ENCODE measurements around the gene C17orf107.
A peak's percentile ranks its signal among the peaks of the same experiment; 100 is the strongest.
"Not testable (repeated sequence)": the region's sequence is repeated elsewhere in the genome, so short reads cannot be mapped to it uniquely, and the experiment has no call there.

C17orf107 gene

DNA sequence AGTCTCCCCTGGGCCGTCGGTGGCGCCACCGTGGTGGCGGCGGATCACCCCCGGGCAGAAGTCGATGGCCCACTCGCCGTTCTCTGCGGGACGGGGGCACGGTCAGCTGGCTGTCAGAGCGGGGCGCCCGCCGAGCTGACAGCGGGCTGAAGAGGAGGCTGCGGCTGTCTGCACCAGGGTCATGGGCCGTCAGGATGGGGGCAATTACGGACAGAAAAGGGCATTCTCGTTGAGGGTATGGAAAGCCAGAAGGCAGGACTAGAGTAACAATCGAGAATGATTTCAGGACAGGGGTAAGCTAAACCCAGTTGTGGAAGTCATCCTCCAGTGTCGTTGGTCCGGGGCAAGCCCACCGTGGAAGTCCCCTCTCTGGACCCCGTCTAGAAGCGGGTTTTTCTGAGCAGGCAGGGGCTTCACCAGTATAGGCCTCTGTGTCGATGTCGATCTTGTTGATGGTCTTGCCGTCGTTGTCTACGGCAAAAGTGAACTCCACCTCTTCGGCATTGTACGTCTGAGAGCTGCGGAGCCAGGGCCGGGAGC is 1.8 kb downstream of the C17orf107 start:
- DNase-seq = no peak

GRCh38 chr17:4901648-4902344 is 2.5 kb downstream of the C17orf107 start:
- peak; percentile 43 for DNase-seq

DNA sequence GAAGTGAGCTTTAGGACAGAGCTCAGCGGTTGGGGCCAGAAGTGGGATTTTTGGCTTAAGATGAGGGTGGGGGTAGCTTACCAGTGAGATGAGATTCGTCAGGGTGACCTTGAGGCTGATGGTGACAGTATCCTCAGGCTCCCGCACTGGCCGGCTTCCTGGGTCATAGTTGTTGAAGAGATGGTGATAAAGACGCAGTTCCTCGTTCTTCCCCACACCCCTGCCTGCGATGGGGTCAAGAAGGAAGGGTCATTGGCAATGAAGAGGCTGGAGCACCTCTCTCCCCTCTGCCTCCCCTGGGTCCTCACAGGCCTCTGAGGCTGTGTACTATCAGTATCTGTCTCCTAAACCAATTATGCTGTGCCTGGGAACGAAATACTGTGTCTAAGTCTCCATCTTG is 3.2 kb downstream of the C17orf107 start:
- no peak for DNase-seq

GRCh38 chr17:4903051-4903818 is 3.9 kb downstream of the C17orf107 start, which contains the start of gene CHRNE:
Gene CHRNE, minus strand, starts transcription at chr17:4903098. Its CDS starts 35 bp downstream, at chr17:4903063.
- peak; percentile 71 for DNase-seq

GRCh38 chr17:4906642-4907041 is 7.3 kb downstream of the C17orf107 start:
- not testable (repeated sequence) for DNase-seq

DNA sequence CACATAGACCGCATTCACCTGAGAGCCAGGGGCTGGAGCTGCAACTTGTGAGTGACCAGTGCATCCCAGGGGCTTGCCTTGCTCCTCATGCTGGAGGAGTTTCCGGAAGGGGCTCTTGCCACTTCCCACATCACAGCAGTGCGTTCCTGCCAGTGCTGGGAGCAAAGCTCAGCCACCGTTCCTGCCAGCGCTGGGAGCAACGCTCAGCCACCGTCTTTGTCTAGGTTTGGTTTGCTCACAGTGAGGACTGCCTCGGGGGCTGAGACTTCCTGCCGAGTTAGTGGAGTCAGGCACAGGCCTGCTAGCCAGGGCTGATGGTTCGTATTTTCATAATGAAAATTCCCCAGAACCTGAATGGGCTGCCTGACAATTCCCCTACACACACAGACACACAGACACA is 9.0 kb downstream of the C17orf107 start:
- DNase-seq = no peak

GRCh38 chr17:4908711-4909496 is 9.6 kb downstream of the C17orf107 start:
- DNase-seq = peak; percentile 84

DNA sequence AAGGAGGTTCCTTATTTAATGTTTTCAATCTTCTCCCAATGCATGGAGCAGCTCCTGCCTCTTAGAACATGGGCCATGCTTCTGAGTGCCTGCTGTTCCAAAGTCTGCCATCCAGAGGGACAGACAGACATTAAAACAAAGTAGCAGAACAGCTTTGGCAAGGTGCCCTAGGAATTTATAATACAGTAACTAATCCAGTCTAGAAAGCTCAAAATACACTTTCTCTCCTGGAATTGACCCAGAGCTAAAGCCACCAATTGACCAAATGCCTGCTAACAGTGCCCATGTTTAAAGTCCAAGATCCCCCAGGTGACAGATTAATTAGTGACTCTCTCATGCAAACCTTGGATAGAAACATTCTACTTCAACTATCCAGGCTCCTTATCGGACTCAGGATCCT is 14.7 kb downstream of the C17orf107 start:
- no peak for DNase-seq

GRCh38 chr17:4914551-4914950 is 15.2 kb downstream of the C17orf107 start:
- DNase-seq = not testable (repeated sequence)

DNA sequence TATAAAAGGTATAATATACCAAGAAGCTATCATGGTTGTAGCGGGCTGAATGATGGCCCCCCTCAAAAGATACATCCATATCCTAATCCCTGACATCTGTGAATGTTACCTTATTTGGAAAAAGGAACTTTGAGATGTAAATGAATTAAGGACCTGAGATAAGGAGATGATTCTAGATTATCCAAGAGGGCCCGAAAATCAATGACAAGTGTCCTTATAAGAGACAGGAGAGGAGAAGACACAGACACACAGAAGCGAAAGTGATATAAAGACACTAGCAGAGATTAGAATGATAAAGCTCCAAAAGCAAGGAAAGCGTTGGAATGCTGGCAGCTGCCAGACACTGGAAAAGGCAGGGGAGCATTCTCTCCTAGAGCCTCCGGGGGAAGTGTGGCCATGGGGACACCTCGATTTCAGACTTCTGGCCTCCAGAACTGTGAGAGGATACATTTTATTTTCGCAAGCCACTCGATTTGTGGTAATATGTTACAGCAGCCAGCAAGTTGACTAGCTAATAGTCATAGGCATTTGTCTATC is 20.2 kb downstream of the C17orf107 start:
- DNase-seq = no peak

DNA sequence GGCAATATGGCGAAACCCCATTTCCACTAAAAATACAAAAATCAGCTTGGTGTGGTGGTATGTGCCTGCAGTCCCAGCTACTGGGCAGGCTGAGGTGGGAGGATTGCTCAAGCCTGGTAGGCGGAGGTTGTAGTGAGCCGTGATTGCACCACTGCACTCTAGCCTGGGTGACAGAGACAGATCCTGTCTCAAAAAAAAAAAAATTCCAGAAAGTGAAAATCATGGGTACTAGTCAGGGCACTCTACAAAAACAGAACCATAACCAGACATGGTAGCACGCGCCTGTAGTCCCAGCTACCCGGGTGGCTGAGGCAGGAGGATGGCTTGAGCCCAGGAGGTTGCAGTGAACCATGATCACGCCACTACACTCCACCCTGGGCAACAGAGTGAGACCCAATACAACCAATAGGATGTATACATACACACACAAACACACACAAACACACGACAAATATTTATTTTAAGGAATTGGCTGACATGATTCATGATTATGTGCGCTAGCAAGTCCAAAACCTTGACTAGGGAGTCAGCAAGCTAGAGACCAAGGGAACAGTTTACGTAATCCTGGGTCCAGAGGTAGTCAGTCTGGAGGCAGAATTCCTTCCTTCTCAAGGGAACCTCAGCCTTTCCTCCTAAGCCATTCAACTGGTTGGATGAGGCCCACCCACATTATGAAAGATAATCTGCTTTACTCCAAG is 21.2 kb downstream of the C17orf107 start:
- DNase-seq = no peak

GRCh38 chr17:4921320-4921719 is 22.0 kb downstream of the C17orf107 start:
- no peak for DNase-seq

DNA sequence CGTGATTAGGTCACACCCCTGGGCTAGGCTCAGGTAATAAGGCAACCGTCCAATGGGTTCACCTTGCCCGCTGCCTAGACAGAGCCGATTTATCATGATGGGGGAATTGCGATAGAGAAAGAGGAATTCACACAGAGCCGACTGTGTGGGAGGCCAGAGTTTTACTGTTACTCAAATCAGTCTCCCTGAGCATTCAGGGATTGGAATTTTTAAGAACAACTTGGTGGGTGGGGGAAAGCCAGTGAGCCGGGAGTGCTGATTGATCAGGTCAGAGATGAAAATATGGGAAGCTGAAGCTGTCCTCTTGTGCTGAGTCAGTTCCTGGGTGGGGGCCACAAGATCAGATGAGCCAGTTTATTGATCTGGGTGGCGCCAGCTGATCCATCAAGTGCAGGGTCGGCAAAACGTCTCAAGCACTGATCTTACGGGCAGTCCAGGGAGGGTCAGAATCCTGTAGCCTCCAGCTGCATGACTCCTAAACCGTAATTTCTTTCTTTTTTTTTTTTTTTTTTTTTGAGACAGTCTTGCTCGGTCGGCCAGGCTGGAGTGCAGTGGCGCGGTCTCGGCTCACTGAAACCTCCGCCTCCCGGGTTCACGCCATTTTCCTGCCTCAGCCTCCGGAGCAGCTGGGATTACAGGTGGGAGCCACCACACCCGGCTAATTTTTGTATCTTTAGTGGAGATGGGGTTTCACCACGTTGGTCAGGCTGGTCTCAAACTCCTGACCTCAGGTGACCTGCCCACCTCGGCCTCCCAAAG is 27.4 kb downstream of the C17orf107 start:
- DNase-seq = not testable (repeated sequence)

DNA sequence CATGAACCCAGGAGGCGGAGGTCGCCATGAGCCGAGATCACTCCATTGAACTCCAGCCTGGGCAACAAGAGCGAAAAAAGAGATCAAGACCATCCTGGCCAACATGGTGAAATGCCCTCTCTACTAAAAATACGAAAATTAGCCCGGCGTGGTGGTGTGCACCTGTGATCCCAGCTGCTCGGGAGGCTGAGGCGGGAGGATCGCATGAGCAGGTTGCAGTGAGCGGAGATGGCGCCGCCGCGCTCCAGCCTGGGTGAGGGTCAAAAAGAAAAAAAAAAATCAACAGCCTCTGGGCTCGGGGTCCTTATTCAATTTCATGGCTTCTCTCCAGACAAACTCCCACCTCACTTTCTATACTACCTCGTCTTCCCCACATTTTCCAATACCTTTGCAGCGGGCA is 29.5 kb downstream of the C17orf107 start:
- no peak for DNase-seq

DNA sequence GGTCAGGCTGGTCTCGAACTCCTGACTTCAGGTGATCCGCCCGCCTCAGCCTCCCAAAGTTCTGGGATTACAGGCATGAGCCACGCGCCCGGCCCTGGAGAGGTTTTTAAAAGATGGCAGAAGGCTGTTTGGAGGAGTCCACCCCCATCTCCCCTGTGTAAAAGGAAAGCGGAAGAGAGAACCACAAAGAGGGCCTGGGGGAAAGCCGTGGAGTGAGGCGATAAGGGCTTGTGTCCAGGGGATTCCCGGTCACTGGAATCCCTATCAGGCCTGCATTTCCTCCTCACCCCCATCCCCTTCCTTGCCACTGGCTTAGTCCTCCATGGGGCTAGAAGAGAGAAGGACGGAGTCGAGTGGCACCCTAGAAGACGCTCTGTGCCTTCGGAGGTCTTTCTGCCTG is 32.6 kb downstream of the C17orf107 start, which contains the start of gene GP1BA:
Gene GP1BA (plus strand): TSS at position 315 of the 400 bp plus-strand sequence. CDS start 328 bp downstream, outside the sequence.
- DNase-seq = no peak

- DNase-seq = no peak
Observed at GRCh38 chr17:4932756-4933155, 33.4 kb downstream of the C17orf107 start.

GRCh38 chr17:4933646-4934045 is 34.3 kb downstream of the C17orf107 start:
- no peak for DNase-seq

DNA sequence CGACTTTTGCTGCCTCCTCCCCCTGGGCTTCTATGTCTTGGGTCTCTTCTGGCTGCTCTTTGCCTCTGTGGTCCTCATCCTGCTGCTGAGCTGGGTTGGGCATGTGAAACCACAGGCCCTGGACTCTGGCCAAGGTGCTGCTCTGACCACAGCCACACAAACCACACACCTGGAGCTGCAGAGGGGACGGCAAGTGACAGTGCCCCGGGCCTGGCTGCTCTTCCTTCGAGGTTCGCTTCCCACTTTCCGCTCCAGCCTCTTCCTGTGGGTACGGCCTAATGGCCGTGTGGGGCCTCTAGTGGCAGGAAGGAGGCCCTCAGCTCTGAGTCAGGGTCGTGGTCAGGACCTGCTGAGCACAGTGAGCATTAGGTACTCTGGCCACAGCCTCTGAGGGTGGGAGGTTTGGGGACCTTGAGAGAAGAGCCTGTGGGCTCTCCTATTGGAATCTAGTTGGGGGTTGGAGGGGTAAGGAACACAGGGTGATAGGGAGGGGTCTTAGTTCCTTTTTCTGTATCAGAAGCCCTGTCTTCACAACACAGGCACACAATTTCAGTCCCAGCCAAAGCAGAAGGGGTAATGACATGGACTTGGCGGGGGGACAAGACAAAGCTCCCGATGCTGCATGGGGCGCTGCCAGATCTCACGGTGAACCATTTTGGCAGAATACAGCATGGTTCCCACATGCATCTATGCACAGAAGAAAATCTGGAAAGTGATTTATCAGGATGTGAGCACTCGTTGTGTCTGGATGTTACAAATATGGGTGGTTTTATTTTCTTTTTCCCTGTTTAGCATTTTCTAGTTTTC is 35.0 kb downstream of the C17orf107 start:
- DNase-seq = no peak

- no peak for DNase-seq
Observed at GRCh38 chr17:4935650-4936049, 36.3 kb downstream of the C17orf107 start.

DNA sequence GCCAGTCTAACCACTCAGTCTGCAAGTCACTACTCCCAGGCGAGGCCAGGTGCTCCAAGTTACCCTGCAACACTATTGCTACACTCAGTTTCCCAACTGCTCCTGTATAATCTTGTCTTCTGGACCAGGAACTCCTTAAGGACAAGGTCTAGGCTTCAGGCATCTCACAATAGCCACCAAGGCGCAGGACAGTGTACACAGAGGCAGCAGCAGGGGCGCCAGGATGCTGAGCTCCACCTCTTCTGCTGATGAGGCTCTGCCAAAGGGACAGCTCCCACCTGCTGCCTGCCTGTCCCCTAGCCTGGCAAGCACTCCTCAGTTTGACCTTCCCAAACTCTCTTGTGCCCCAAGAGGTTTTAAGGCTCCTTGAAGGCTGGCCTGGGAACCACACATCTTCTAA is 37.1 kb downstream of the C17orf107 start:
- no peak for DNase-seq

All from midbrain (tissue), 1 donor.